Calu3 (cell line): ENCODE data around the gene MAGOHB. TPM values are rescaled to one million over a fixed set of nuclear protein-coding genes. Genes with fewer than 3 reads are reported as not detected.
"Not testable (repeated sequence)": the region's sequence is repeated elsewhere in the genome, so short reads cannot be mapped to it uniquely, and the experiment has no call there.

Experiments
- Bru-seq: library from RNA; stranded (reverse); fragments of 400-500 nt; gene quantifications from one replicate; lab custom pipeline; 2021; lab: Mats Ljungman, UMichigan
- BruChase-seq, 2 experiments: library from RNA; stranded (reverse); fragments of 400-500 nt; gene quantifications; one replicate each; lab custom pipeline; 2021; lab: Mats Ljungman, UMichigan
- BruUV-seq: library from RNA; stranded (reverse); fragments of 400-500 nt; replicated peaks from 2 replicates; lab custom pipeline; 2021; lab: Mats Ljungman, UMichigan
- CTCF ChIA-PET: fragments of 300-600 bp; sonication (Branson Sonifier 250); formaldehyde crosslinking; loops from one replicate; lab custom pipeline; 2022; ENCODE audit warnings: antibody characterized with exemption; lab: Charles Lee
- DNase-seq: peaks from one replicate; pipeline ENCODE4 v3.0.0; 2022
- H3K27ac Mint-ChIP-seq: one replicate; pipeline ENCODE4 v1.8.0; 2022; ENCODE audit warnings: mixed read lengths; ENCODE audit not compliant: unreplicated experiment
- H3K27me3 Mint-ChIP-seq: one replicate; pipeline ENCODE4 v1.8.0; 2022; ENCODE audit warnings: mixed read lengths; ENCODE audit not compliant: unreplicated experiment
- H3K36me3 Mint-ChIP-seq: one replicate; pipeline ENCODE4 v1.8.0; 2022; ENCODE audit warnings: mild to moderate bottlenecking, moderate library complexity, mixed read lengths; ENCODE audit not compliant: insufficient read depth, unreplicated experiment
- H3K4me1 Mint-ChIP-seq: one replicate; pipeline ENCODE4 v1.8.0; 2022; ENCODE audit warnings: mild to moderate bottlenecking, low read depth, mixed read lengths; ENCODE audit not compliant: unreplicated experiment
- H3K4me3 Mint-ChIP-seq: one replicate; pipeline ENCODE4 v1.8.0; 2022; ENCODE audit warnings: mild to moderate bottlenecking, low read depth, moderate library complexity, mixed read lengths; ENCODE audit not compliant: unreplicated experiment
- H3K9me3 Mint-ChIP-seq: one replicate; pipeline ENCODE4 v1.8.0; 2022; ENCODE audit warnings: low read depth, mixed read lengths; ENCODE audit not compliant: unreplicated experiment
- intact Hi-C: fragments of 100-400 bp; cut with micrococcal nuclease; formaldehyde crosslinking; loops from one replicate; pipeline ENCODE4 v1.10.0; 2022; ENCODE audit not compliant: unreplicated experiment
- long read RNA-seq: library from polyadenylated mRNA; stranded (forward); transcript quantifications from one replicate; pipeline ENCODE4 v2.0.0, GENCODE V29; 2022
- total RNA-seq: library from RNA; stranded (reverse); gene quantifications from 2 replicates; pipeline ENCODE4 v1.2.3, GENCODE V29; 2022
- TF ChIP-seq, protein P1 (sequence below): fragments of 200-600 bp; IDR thresholded peaks from one replicate; pipeline ENCODE4 v1.8.0; 2022; ENCODE audit warnings: antibody characterized with exemption; ENCODE audit not compliant: unreplicated experiment

MAGOHB gene
- total RNA-seq (59.5 and 61.4 TPM in 2 replicates), Bru-seq, nascent RNA (percentile 93 among the genes with signal in this experiment), BruChase-seq, experiment 1, labeled RNA remaining after a 6-hour chase (percentile 91 among the genes with signal in this experiment), BruChase-seq, experiment 2, labeled RNA remaining after a 2-hour chase (percentile 89 among the genes with signal in this experiment)
- long read RNA-seq, transcript MAGOHB-201 (5 exons, 2,623 nt): major isoform, 129 of 166 reads
- long read RNA-seq, partial matches to known transcripts: 1 of 166 reads
- long read RNA-seq, other reads (novel, unspliced or antisense): 32 of 166 reads

DNA sequence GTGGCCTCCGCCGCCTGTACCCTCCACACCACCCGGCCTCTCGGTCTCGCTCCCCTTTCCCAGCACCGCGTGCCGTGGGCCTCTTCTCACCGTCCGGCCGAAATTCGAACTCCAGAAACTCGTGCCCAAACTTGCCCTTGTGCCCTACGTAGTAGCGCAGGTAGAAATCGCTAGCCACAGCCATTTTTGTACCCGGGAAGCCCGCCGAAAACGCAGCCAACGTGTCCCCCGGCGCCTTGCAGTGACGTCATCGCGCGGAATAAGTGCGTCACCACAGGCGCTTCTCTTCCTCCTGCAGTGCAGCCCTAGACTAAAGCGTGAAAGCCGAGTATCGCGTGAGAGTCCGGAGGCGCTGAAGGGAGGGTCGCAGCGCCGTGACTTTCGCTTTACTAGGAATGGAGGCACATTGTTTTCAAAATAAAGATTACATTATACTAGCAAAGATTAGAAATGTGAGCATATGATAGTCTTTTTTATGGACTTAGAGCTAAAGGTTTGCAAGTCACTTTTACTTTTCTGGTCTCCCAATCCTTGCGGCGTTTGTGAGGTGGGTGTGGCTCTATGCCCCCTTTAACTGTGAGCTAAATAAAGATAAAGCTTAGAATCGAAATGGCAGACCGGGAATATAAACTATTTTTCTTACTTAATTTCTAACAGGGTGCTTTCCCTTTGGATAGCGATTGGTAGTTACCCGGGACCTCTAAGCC is at the start of gene MAGOHB:
MAGOHB (minus strand) TSS at position 261 of the 707 bp plus-strand sequence; CDS start at position 184, 77 bp downstream.
- CTCF ChIA-PET: no interaction called here
- peak; percentile 98 for DNase-seq
- peak within 1 kb of the TSS; percentile 100 for H3K27ac Mint-ChIP-seq
- H3K36me3 Mint-ChIP-seq: peaks cover 34% of the 10 kb centered on the region
- H3K4me1 Mint-ChIP-seq: peaks cover 21% of the 10 kb centered on the region
- H3K9me3 Mint-ChIP-seq: no peaks in the 10 kb centered on the region
- TSS peak; percentile 99 for BruUV-seq
- intact Hi-C loops: loop anchor here (2.0 to 5.0 kb wide), 2 partner anchors 59 to 139 kb away; no protein-coding TSS in a partner anchor
- H3K27me3 Mint-ChIP-seq: no peaks in the 10 kb centered on the region
- TF ChIP-seq, protein P1, sequence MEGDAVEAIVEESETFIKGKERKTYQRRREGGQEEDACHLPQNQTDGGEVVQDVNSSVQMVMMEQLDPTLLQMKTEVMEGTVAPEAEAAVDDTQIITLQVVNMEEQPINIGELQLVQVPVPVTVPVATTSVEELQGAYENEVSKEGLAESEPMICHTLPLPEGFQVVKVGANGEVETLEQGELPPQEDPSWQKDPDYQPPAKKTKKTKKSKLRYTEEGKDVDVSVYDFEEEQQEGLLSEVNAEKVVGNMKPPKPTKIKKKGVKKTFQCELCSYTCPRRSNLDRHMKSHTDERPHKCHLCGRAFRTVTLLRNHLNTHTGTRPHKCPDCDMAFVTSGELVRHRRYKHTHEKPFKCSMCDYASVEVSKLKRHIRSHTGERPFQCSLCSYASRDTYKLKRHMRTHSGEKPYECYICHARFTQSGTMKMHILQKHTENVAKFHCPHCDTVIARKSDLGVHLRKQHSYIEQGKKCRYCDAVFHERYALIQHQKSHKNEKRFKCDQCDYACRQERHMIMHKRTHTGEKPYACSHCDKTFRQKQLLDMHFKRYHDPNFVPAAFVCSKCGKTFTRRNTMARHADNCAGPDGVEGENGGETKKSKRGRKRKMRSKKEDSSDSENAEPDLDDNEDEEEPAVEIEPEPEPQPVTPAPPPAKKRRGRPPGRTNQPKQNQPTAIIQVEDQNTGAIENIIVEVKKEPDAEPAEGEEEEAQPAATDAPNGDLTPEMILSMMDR: no peak
- H3K4me3 Mint-ChIP-seq: peak within 1 kb of the TSS; percentile 93

DNA sequence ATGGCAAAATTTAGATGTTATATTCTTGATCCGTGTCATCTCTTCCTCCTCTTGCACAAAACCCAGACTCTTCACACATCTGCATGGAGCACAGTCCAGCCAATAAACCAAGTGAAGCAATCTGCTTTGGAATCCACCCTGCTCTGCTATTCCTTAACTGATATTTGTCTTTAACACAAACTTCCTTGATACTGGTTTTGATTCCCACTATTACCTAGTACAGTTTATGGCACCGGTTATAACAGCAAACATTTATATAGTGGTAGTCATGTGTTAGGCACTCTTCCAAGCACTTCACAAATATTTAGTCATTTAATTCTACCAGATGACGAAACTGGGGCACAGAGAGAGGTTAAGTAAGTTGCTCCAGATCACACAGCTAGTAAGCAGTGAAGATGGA is 47.9 kb upstream of the MAGOHB start:
- BruUV-seq: no TSS peak
- H3K9me3 Mint-ChIP-seq: no peaks in the 10 kb centered on the region
- no peak overlapping the region for H3K4me3 Mint-ChIP-seq
- TF ChIP-seq, protein P1: no peak
- no peaks in the 10 kb centered on the region for H3K27me3 Mint-ChIP-seq
- intact Hi-C loops: loop anchor here (2.0 kb wide), 1 partner anchor 17 kb away; no protein-coding TSS in a partner anchor
- DNase-seq: no peak
- peaks cover 9% of the 10 kb centered on the region for H3K4me1 Mint-ChIP-seq
- peaks cover 5% of the 10 kb centered on the region for H3K36me3 Mint-ChIP-seq
- no peak overlapping the region for H3K27ac Mint-ChIP-seq
- CTCF ChIA-PET: no interaction called here

DNA sequence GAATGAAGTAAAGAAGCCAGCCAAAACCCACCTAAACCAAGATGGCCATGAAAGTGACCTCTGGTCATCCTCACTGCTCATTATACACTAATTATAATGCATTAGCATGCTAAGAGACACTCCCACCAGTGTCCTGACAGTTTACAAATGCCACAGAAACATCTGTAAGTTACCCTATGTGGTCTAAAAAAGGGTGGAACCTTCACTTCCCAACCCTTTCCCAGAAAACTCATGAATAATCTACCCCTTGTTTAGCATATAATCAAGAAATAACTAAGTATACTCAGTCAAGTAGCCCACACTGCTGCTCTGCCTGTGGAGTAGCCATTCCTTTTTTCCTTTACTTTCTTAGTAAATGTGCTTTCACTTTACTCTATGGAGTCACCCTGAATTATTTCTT is 40.6 kb upstream of the MAGOHB start:
- Mint-ChIP-seq H3K4me3 (no peak overlapping the region), H3K9me3 (peaks cover 2% of the 10 kb centered on the region), H3K36me3 (no peaks in the 10 kb centered on the region), H3K27me3 (no peaks in the 10 kb centered on the region), H3K27ac (no peak overlapping the region), H3K4me1 (no peaks in the 10 kb centered on the region)
- CTCF ChIA-PET: no interaction called here
- BruUV-seq: no TSS peak
- DNase-seq: no peak
- intact Hi-C loops: no loop called here
- TF ChIP-seq, protein P1: no peak

- TF ChIP-seq, protein P1: no peak
- BruUV-seq: no TSS peak
- CTCF ChIA-PET: interaction anchor here (0.6 kb wide), 1 partner anchor 13 kb away, joined by 3 read pairs; no protein-coding TSS in a partner anchor
- no peak for DNase-seq
- Mint-ChIP-seq H3K4me3 (no peak overlapping the region), H3K27ac (no peak overlapping the region), H3K4me1 (no peaks in the 10 kb centered on the region), H3K9me3 (peaks cover 2% of the 10 kb centered on the region), H3K27me3 (no peaks in the 10 kb centered on the region), H3K36me3 (no peaks in the 10 kb centered on the region)
- intact Hi-C loops: no loop called here
Measured at GRCh38 chr12:10652192-10652591, 38.8 kb upstream of the MAGOHB start.

DNA sequence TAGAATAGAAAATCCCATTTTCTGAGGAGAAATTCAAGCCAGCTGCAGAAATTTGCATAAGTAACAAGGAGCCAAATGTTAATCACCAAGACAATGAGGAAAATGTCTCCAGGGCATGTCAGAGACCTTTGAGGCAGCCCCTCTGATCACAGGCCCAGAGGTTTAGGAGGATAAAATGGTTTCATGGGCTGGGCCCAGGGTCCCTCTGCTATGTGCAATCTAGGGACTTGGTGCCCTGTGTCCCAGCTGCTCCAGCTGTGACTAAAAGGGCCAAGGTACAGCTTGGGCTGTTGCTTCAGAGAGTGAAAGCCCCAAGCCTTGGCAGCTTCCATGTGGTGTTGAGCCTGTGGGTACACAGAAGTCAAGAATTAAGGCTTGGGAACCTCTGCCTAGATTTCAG is 33.2 kb upstream of the MAGOHB start:
- intact Hi-C loops, H3K27ac Mint-ChIP-seq, H3K4me3 Mint-ChIP-seq, DNase-seq, H3K36me3 Mint-ChIP-seq, BruUV-seq, H3K4me1 Mint-ChIP-seq, CTCF ChIA-PET, H3K9me3 Mint-ChIP-seq, H3K27me3 Mint-ChIP-seq: not testable (repeated sequence)
